Activated naive CD4-positive, alpha-beta T cell treated with anti-CD3 and anti-CD28 coated beads for 36 hours (primary cell): Measurements from ENCODE around the gene HIBADH. TPM values are rescaled to one million over a fixed set of nuclear protein-coding genes. Genes with fewer than 3 reads are reported as not detected.
A peak's percentile ranks its signal among the peaks of the same experiment; 100 is the strongest.

Experiments used
- CTCF ChIA-PET: fragments of 350-600 bp; sonication (Branson Sonifier 250); formaldehyde crosslinking; loops from one replicate; lab custom pipeline; 2021; ENCODE audit warnings: antibody characterized with exemption; lab: Charles Lee
- DNase-seq: peaks from one replicate; pipeline ENCODE4 v3.0.0-alpha.2; 2020
- H3K27ac Mint-ChIP-seq: one replicate; pipeline ENCODE4 v1.8.0; 2021; ENCODE audit warnings: mild to moderate bottlenecking, mixed read lengths
- H3K27me3 Mint-ChIP-seq: one replicate; pipeline ENCODE4 v1.8.0; 2021; ENCODE audit warnings: low read depth, mixed read lengths
- H3K36me3 Mint-ChIP-seq: one replicate; pipeline ENCODE4 v1.8.0; 2021; ENCODE audit warnings: low read depth, mixed read lengths
- H3K4me1 Mint-ChIP-seq: one replicate; pipeline ENCODE4 v1.8.0; 2021; ENCODE audit warnings: low read depth, mixed read lengths
- H3K4me3 Mint-ChIP-seq: one replicate; pipeline ENCODE4 v1.8.0; 2021; ENCODE audit warnings: mild to moderate bottlenecking, moderate library complexity, mixed read lengths
- H3K9me3 Mint-ChIP-seq: one replicate; pipeline ENCODE4 v1.8.0; 2021; ENCODE audit warnings: mixed read lengths
- intact Hi-C: fragments of 100-400 bp; cut with micrococcal nuclease; formaldehyde crosslinking; loops from one replicate; pipeline ENCODE4 v1.15.1; 2023
- total RNA-seq, 2 experiments: library from RNA; stranded (reverse); gene quantifications; one replicate each; pipeline ENCODE4 v1.2.3, GENCODE V29; 2021

Gene HIBADH
- 10 to 100 TPM; 20.8 to 22.5 TPM for total RNA-seq

- CTCF ChIA-PET, result interaction anchor here (0.6 to 1.3 kb wide), 4 partner anchors 21 to 1138 kb away, joined by 3 to 5 read pairs (median 4); partner anchors contain the start of gene TAX1BP1
- DNase-seq, result peak; percentile 97
- Mint-ChIP-seq H3K4me3 (peak within 1 kb of the TSS; percentile 82), H3K27ac (peak within 1 kb of the TSS; percentile 69), H3K36me3 (peaks cover 1% of the 10 kb centered on the region), H3K27me3 (no peaks in the 10 kb centered on the region), H3K9me3 (no peaks in the 10 kb centered on the region), H3K4me1 (peaks cover 14% of the 10 kb centered on the region)
- intact Hi-C loops, result loop anchor here (1.0 to 2.0 kb wide), 7 partner anchors 78 to 1462 kb away; partner anchors contain the start of genes CBX3, HNRNPA2B1, SKAP2 and TAX1BP1
These were observed at the start of gene HIBADH for GRCh38 chr7:27662490-27663205. TSS of gene HIBADH (minus strand) at chr7:27662883. CDS start at chr7:27662788, 95 bp downstream.

DNA sequence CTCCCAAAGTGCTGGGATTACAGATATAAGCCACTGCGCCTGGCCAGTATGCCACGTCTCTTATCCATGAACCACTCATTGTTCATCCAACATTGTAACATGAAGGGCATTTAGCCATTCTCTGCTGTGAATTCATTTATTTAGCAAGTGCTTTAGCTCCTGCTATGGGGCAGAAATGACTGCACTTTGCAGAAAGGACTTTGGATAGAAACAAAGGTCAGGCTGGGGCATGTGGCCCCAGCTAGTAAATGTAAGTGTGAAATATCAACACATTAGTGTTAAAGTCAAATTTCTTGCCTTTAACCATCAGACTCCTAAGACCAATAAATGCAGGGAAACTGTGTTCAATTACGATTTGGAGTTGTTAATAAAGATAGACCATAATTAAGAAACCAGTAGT lies 49.5 kb upstream of the HIBADH start:
- CTCF ChIA-PET, result interaction anchor here (0.7 to 1.0 kb wide), 2 partner anchors 209 to 366 kb away, joined by 3 to 6 read pairs; no protein-coding TSS in a partner anchor
- intact Hi-C loops, result no loop called here

DNA sequence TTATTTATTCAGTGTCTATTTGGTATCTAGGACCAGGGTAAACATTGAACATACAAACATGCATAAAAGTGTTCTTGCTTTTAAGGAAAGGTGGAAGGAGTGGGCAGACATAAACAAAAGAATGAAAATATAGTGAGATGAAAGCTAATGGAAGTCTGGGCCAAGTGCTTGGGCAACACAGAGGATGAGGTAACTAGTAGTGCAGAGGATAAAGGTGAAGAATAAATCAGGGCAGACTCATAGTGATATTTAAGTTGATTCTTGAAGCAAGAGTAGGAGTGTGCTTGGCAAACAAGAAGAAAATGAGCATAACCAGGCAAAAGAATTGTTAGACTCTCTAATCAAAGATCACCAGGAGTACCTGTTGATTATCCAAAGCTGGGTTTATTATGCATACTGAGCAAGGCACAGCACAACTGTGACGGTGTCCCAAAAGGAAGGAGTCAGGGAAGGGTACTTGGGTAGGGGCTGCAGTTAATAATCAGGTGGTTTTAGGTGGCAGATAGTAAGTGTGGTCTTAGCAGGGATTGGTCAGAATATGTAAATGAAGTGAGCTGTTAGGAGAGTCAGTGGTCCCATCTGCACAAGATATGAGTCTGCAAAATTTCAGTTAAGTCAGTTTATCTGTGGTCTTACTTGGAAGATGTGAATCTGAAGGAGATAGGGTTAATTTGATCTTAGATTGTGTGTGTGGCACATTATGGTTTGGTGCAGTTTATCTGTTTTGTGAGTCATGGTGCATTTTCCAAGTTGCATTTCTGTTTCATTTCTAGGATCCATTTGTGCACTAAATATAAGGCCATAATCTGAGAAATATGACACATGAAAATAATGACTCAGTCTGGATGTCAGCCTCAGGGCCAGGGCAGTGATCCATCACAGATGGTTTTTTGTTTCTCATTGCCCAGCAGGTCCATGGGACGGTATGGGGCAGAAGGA lies 46.7 kb upstream of the HIBADH start:
- H3K27me3 Mint-ChIP-seq, result peaks cover 5% of the 10 kb centered on the region
- intact Hi-C loops, result no loop called here
- H3K9me3 Mint-ChIP-seq, result no peaks in the 10 kb centered on the region
- CTCF ChIA-PET, result no interaction called here
- no peaks in the 10 kb centered on the region for H3K36me3 Mint-ChIP-seq
- H3K4me1 Mint-ChIP-seq, result no peaks in the 10 kb centered on the region
- no peak overlapping the region for H3K27ac Mint-ChIP-seq
- DNase-seq, result no peak
- H3K4me3 Mint-ChIP-seq, result no peak overlapping the region

More for the DNA sequence above, 49.5 kb upstream of the HIBADH start:
- Mint-ChIP-seq H3K4me1 (no peaks in the 10 kb centered on the region), H3K4me3 (no peak overlapping the region), H3K27ac (no peak overlapping the region), H3K27me3 (no peaks in the 10 kb centered on the region), H3K36me3 (no peaks in the 10 kb centered on the region), H3K9me3 (no peaks in the 10 kb centered on the region)
- no peak for DNase-seq

DNA sequence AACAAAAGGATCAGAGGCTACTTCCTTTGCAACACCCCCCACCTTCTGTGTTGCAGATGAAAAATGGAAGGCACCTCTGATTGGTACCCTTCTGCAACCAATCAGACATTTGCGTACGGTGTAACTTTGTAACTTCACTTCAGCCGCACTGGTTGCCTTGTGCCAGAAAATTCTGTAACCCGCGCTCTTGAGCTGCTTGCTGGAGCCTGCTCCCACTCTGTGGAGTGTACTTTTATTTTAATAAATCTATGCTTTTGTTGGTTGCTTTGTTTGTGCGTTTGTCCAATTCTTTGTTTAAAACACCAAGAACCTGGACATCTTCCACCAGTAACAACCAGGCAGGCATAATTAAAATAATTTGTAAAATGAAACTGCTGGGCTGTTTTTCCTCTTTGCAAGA lies 45.8 kb upstream of the HIBADH start:
- Mint-ChIP-seq H3K4me3 (no peak overlapping the region), H3K9me3 (no peaks in the 10 kb centered on the region), H3K27me3 (peaks cover 5% of the 10 kb centered on the region), H3K4me1 (no peaks in the 10 kb centered on the region), H3K36me3 (no peaks in the 10 kb centered on the region), H3K27ac (no peak overlapping the region)
- DNase-seq, result no peak
- CTCF ChIA-PET, result no interaction called here
- intact Hi-C loops, result no loop called here

GRCh38 chr7:27705200-27705594 lies 42.5 kb upstream of the HIBADH start:
- peaks cover 8% of the 10 kb centered on the region for H3K27me3 Mint-ChIP-seq
- no peak overlapping the region for H3K27ac Mint-ChIP-seq
- DNase-seq, result no peak
- no peak overlapping the region for H3K4me3 Mint-ChIP-seq
- H3K4me1 Mint-ChIP-seq, result no peaks in the 10 kb centered on the region
- H3K9me3 Mint-ChIP-seq, result no peaks in the 10 kb centered on the region
- CTCF ChIA-PET, result no interaction called here
- intact Hi-C loops, result no loop called here
- no peaks in the 10 kb centered on the region for H3K36me3 Mint-ChIP-seq

DNA sequence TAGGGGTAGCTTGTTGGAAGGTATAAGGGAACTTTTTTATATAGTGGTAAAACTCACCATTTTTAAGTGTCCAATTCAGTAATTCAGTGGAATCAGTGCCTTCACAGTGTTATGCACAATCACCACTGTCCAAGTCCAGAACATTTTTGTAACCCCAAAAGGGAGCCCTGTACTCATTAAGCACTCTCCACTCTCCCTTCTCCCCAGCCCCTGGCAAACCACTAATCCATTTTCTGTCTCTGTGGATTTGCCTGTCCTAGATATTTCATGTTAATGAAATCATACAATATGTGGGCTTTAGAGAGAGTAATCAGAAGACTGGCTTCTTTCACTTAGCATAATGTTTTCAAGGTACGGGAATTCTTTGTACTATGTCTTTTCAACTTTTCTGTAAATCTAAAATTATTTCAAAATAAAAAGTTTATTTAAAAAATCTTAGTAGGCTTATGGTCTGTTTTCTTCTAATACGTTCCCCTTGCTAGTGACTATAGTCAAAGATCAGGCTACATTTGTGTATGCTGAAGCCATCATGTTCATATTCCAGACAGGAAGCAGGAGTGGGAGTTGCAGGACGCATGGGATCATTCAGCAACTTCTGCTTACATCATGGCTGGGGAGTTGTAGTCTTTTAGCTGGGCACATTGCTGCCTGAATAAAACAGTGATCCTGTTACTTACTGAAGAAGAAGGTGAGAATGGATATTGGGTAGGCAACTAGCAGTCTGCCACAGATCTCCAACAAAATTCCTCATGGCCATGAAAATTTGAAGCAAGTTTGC lies 41.9 kb upstream of the HIBADH start:
- Mint-ChIP-seq H3K4me3 (no peak overlapping the region), H3K27me3 (peaks cover 8% of the 10 kb centered on the region), H3K36me3 (no peaks in the 10 kb centered on the region), H3K4me1 (no peaks in the 10 kb centered on the region), H3K9me3 (no peaks in the 10 kb centered on the region), H3K27ac (no peak overlapping the region)
- intact Hi-C loops, result no loop called here
- CTCF ChIA-PET, result no interaction called here
- DNase-seq, result no peak

DNA sequence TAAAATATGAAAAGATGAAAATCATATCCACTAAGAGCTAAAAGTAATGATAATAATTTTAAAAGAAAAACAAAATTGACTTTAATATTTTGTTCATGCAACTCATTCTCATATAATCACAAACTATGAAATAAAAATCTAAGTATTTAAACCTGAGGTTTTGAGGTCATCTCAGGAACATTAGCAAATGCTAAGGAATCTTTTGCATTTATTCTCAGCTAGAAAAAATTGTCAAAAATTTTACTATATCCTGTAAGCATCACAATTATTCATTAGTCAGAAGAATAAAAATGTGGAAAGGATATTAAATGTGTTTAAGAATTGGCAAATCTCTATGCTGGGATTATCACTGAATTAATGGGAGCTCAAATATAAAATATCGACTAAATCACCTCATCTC lies 40.5 kb upstream of the HIBADH start:
- Mint-ChIP-seq H3K27me3 (peaks cover 8% of the 10 kb centered on the region), H3K36me3 (no peaks in the 10 kb centered on the region), H3K27ac (no peak overlapping the region), H3K9me3 (no peaks in the 10 kb centered on the region), H3K4me1 (no peaks in the 10 kb centered on the region), H3K4me3 (no peak overlapping the region)
- DNase-seq, result no peak
- intact Hi-C loops, result no loop called here
- CTCF ChIA-PET, result no interaction called here

GRCh38 chr7:27700501-27700900 lies 37.8 kb upstream of the HIBADH start:
- Mint-ChIP-seq H3K27ac (no peak overlapping the region), H3K36me3 (no peaks in the 10 kb centered on the region), H3K4me1 (no peaks in the 10 kb centered on the region), H3K27me3 (peaks cover 8% of the 10 kb centered on the region), H3K4me3 (no peak overlapping the region), H3K9me3 (no peaks in the 10 kb centered on the region)
- intact Hi-C loops, result no loop called here
- DNase-seq, result no peak
- CTCF ChIA-PET, result no interaction called here

DNA sequence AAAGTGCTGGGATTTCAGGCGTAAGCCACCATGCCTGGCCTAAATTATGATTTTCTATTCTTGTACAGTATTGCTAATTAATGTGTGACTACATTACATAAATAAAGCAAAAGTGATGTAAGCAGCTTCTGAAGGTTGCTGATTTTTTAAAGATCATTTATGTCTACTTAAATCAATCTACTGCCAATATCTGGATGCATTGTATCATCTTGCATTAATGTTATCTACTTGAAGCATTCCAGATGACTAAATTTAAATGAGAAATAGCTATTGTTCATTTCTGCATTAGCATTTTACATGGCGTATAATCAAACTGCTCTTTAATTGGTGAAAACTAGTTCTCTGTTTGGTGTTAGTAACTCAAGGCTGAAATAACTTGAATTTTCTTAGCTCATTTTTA lies 37.1 kb upstream of the HIBADH start:
- peaks cover 4% of the 10 kb centered on the region for H3K27me3 Mint-ChIP-seq
- H3K36me3 Mint-ChIP-seq, result no peaks in the 10 kb centered on the region
- DNase-seq, result no peak
- no peak overlapping the region for H3K4me3 Mint-ChIP-seq
- no peaks in the 10 kb centered on the region for H3K4me1 Mint-ChIP-seq
- H3K27ac Mint-ChIP-seq, result no peak overlapping the region
- CTCF ChIA-PET, result no interaction called here
- H3K9me3 Mint-ChIP-seq, result no peaks in the 10 kb centered on the region
- intact Hi-C loops, result no loop called here

- Mint-ChIP-seq H3K27ac (no peak overlapping the region), H3K9me3 (no peaks in the 10 kb centered on the region), H3K4me1 (no peaks in the 10 kb centered on the region), H3K4me3 (no peak overlapping the region), H3K27me3 (peaks cover 3% of the 10 kb centered on the region), H3K36me3 (no peaks in the 10 kb centered on the region)
- intact Hi-C loops, result no loop called here
- DNase-seq, result peak; percentile 17
- CTCF ChIA-PET, result interaction anchor here (1.4 kb wide), 1 partner anchor 9 kb away, joined by 3 read pairs; no protein-coding TSS in a partner anchor
These were observed 35.3 kb upstream of the HIBADH start for GRCh38 chr7:27697861-27698430.

DNA sequence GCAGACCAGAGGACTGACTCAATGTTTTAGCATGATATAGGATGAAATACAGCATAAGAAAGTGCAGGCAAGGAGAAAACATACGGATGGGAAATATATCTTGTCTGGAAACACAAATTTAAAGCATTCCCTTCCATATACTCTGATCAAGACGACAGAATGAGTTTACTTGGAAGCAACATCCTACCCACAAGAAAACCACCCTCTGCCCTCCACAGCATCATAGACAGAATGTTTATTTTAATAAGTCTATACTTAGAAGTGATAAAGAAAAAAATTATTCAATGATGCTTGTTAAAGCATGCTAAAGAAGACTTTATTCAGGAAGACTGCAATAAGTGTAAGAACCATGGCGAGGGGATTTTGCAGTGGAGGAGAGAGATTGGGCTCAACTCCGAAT lies 32.4 kb upstream of the HIBADH start:
- Mint-ChIP-seq H3K36me3 (no peaks in the 10 kb centered on the region), H3K9me3 (no peaks in the 10 kb centered on the region), H3K4me3 (no peak overlapping the region), H3K27me3 (no peaks in the 10 kb centered on the region), H3K27ac (no peak overlapping the region), H3K4me1 (no peaks in the 10 kb centered on the region)
- CTCF ChIA-PET, result no interaction called here
- intact Hi-C loops, result no loop called here
- DNase-seq, result no peak
